GM12878 (cell line): ENCODE measurements around the gene SLC7A1. TPM values are rescaled to one million over a fixed set of nuclear protein-coding genes. Genes with fewer than 3 reads are reported as not detected.

Experiments used
- ATAC-seq: fragments of 200-7000 bp; cut with Tn5 transposase; 3 replicates; pipeline ENCODE4 v1.9.1; 2020; ENCODE audit warnings: mild to moderate bottlenecking, moderate library complexity
- BruUV-seq: library from RNA; stranded (reverse); fragments of 400-500 nt; replicated peaks from 2 replicates; lab custom pipeline; 2021; lab: Mats Ljungman, UMichigan
- CTCF ChIA-PET: fragments of 300-600 bp; sonication (Branson Sonifier 250); formaldehyde crosslinking; extraction: SDS; loops from one replicate; lab custom pipeline; 2021; ENCODE audit warnings: inconsistent platforms; lab: Yijun Ruan, JAX
- POLR2A ChIA-PET: fragments of 350-600 bp; formaldehyde crosslinking; extraction: SDS; loops from one replicate; lab custom pipeline; 2021; ENCODE audit warnings: inconsistent platforms; lab: Charles Lee
- RAD21 ChIA-PET: fragments of 300-600 bp; sonication (Branson Sonifier 250); formaldehyde crosslinking; loops from one replicate; lab custom pipeline; 2023; ENCODE audit warnings: antibody characterized with exemption; ENCODE audit not compliant: unreplicated experiment; lab: Charles Lee
- SMC1A ChIA-PET: fragments of 300-600 bp; sonication (Branson Sonifier 250); formaldehyde crosslinking; loops from one replicate; lab custom pipeline; 2023; ENCODE audit not compliant: unreplicated experiment, uncharacterized antibody; lab: Charles Lee
- DNase-seq: peaks from one replicate; pipeline ENCODE4 v3.0.0-alpha.2; 2011; ENCODE audit warnings: low read depth, low spot score
- FAIRE-seq: peaks from 3 replicates; lab custom pipeline; 2011; peaks lifted over from hg19 to GRCh38; lab: Jason Lieb, UNC
- H2AFZ ChIP-seq: 2 replicates; pipeline ENCODE4 v1.6.0; 2011; ENCODE audit warnings: low read depth, low read length, control low read depth; ENCODE audit not compliant: control insufficient read depth
- H3K27ac ChIP-seq: 2 replicates; pipeline ENCODE4 v1.5.1; 2011; ENCODE audit warnings: control low read depth; ENCODE audit not compliant: control insufficient read depth, insufficient read depth
- H3K27me3 ChIP-seq, 2 experiments: replicated peaks in 1 of 2; 2 replicates each; pipeline versions ENCODE4 v1.6.0 to v1.6.1; 2011; ENCODE audit warnings: low read length in 1 of 2; ENCODE audit not compliant: control insufficient read depth in 2 of 2, insufficient read depth in 2 of 2
- H3K36me3 ChIP-seq, 2 experiments: 2 replicates each; pipeline ENCODE4 v1.5.1; 2011; ENCODE audit warnings: low read length in 1 of 2; ENCODE audit not compliant: control insufficient read depth in 2 of 2, insufficient read depth in 2 of 2
- H3K4me1 ChIP-seq: 2 replicates; pipeline ENCODE4 v1.6.1; 2011; ENCODE audit warnings: mild to moderate bottlenecking, low read length, moderate library complexity, mixed read lengths; ENCODE audit not compliant: control insufficient read depth, insufficient read depth
- H3K4me2 ChIP-seq: 2 replicates; pipeline ENCODE4 v1.6.0; 2011; ENCODE audit warnings: control low read depth; ENCODE audit not compliant: control insufficient read depth, insufficient read depth
- H3K4me3 ChIP-seq: fragments of 200-600 bp; sonication (generic); 2 replicates; pipeline ENCODE4 v1.5.1; 2016
- H3K79me2 ChIP-seq: 2 replicates; pipeline ENCODE4 v1.6.0; 2011; ENCODE audit warnings: low read length; ENCODE audit not compliant: control insufficient read depth, insufficient read depth
- H3K9ac ChIP-seq: 2 replicates; pipeline ENCODE4 v1.8.0; 2011; ENCODE audit warnings: low read length, control low read depth, mixed read lengths; ENCODE audit not compliant: control insufficient read depth, insufficient read depth
- H3K9me3 ChIP-seq: replicated peaks from 3 replicates; pipeline ENCODE4 v1.5.1; 2011; ENCODE audit warnings: mild to moderate bottlenecking, low read length; ENCODE audit not compliant: control insufficient read depth, insufficient read depth
- H4K20me1 ChIP-seq: 2 replicates; pipeline ENCODE4 v1.6.0; 2011; ENCODE audit not compliant: control insufficient read depth, insufficient read depth
- CHD2 ChIP-seq: IDR thresholded peaks from 2 replicates; pipeline ENCODE4 v1.6.1; 2011; ENCODE audit warnings: low read depth, low read length, improper control_type of control experiment, borderline replicate concordance
- ETV6 ChIP-seq, 2 experiments: fragments of 450-650 bp in 1 of 2; IDR thresholded peaks in 1 of 2; conservative IDR thresholded peaks in 1 of 2; 2 replicates each; pipeline ENCODE4 v1.6.1; 2014; ENCODE audit warnings: antibody characterized with exemption in 1 of 2, borderline replicate concordance in 1 of 2, low read depth in 1 of 2, mild to moderate bottlenecking in 1 of 2, moderate library complexity in 1 of 2
- GABPA ChIP-seq: IDR thresholded peaks from 2 replicates; pipeline ENCODE4 v1.6.1; 2014; ENCODE audit warnings: antibody characterized with exemption, low read depth, mild to moderate bottlenecking, inconsistent platforms
- HDGF ChIP-seq: fragments of 450-650 bp; IDR thresholded peaks from 2 replicates; pipeline ENCODE4 v1.6.1; 2016; ENCODE audit warnings: antibody characterized with exemption
- HSF1 ChIP-seq: fragments of 150-350 bp; IDR thresholded peaks from 2 replicates; pipeline ENCODE4 v1.6.1; 2014; ENCODE audit warnings: mild to moderate bottlenecking, low read depth, low read length
- RELA ChIP-seq: fragments of 450-650 bp; IDR thresholded peaks from 2 replicates; pipeline ENCODE4 v1.8.0; 2014; ENCODE audit warnings: borderline replicate concordance; ENCODE audit not compliant: partially characterized antibody
- RFX5 ChIP-seq: IDR thresholded peaks from 2 replicates; pipeline ENCODE4 v1.6.1; 2011; ENCODE audit warnings: low read depth, low read length, improper control_type of control experiment
- SMARCA5 ChIP-seq: fragments of 450-650 bp; IDR thresholded peaks from 2 replicates; pipeline ENCODE4 v1.6.1; 2017; ENCODE audit warnings: mild to moderate bottlenecking
- SMC3 ChIP-seq: IDR thresholded peaks from 2 replicates; pipeline ENCODE4 v1.6.1; 2011; ENCODE audit warnings: low read length, improper control_type of control experiment, borderline replicate concordance
- SUPT20H ChIP-seq: IDR thresholded peaks from 2 replicates; pipeline ENCODE4 v1.6.1; 2011; ENCODE audit warnings: low read depth, mild to moderate bottlenecking, low read length, moderate library complexity, borderline replicate concordance; ENCODE audit not compliant: control insufficient read depth
- WGBS: methylation state at CpG from one replicate; pipeline ENCODE4 v1.1.6; 2016; ENCODE audit warnings: low lambda C conversion rate; ENCODE audit not compliant: insufficient replicate concordance, insufficient coverage; ENCODE audit errors: missing lambda C conversion rate; 5-methylcytosine and 5-hydroxymethylcytosine counted together
- in situ Hi-C: fragments of 300-500 bp; cut with MboI; formaldehyde crosslinking; loops from 9 replicates; pipeline ENCODE4 v1.14.3; 2018; ENCODE audit warnings: mixed read lengths
- intact Hi-C: fragments of 100-400 bp; cut with micrococcal nuclease; formaldehyde crosslinking; loops from one replicate; pipeline ENCODE4 v1.14.2; 2022; ENCODE audit not compliant: unreplicated experiment
- polyA plus RNA-seq, 11 experiments: library from polyadenylated mRNA; depleted of rRNA in 4 of 11; unstranded in 6 of 11; stranded (reverse) in 5 of 11; fragments of >200 nt; fragmentation: Nextera tagmentation in 4 of 11; fragmentation: Illumina TruSeq in 1 of 11; extraction: Ambion mirVana in 4 of 11; extraction: Trizol in 1 of 11; gene quantifications; 1 replicate in 1 of 11; 2 replicates in 10 of 11; pipeline versions ENCODE4 v1.2.1 to v1.2.3, GENCODE V29; 2011 to 2016; ENCODE audit warnings: inconsistent platforms in 2 of 11, missing spikeins in 2 of 11, low read depth in 1 of 11
- total RNA-seq, 4 experiments: library from RNA; depleted of rRNA in 3 of 4; stranded (reverse); fragments of >200 nt in 3 of 4; fragmentation: Illumina TruSeq in 1 of 4; extraction: Trizol in 1 of 4; gene quantifications; 2 replicates each; pipeline versions ENCODE4 v1.2.1 to v1.2.3, GENCODE V29; 2013 to 2021
- TF ChIP-seq, protein P1 (sequence below): IDR thresholded peaks from 2 replicates; pipeline ENCODE4 v1.6.1; 2011; ENCODE audit warnings: low read depth, low read length, improper control_type of control experiment, borderline replicate concordance
- TF ChIP-seq, protein P2 (sequence below): fragments of 450-650 bp; IDR thresholded peaks from 2 replicates; pipeline ENCODE4 v1.6.1; 2016; ENCODE audit warnings: mild to moderate bottlenecking

SLC7A1 gene
- total and polyA plus RNA-seq, 10 of the 15 experiments (the other 5 are each of a cell fraction or from before 2014, with no cell fraction given), result 6.4 to 91.7 (median 23.4) TPM

- FAIRE-seq (no peak), ATAC-seq (no peak), DNase-seq (no peak)
- ChIA-PET RAD21 (no interaction called here), SMC1A (no interaction called here), POLR2A (no interaction called here), CTCF (interaction anchor here (0.6 to 0.7 kb wide), 2 partner anchors 9 to 209 kb away, joined by 3 read pairs; no protein-coding TSS in a partner anchor)
- no peak overlapping the region for H3K9ac ChIP-seq
- no peaks in the 10 kb centered on the region for H3K9me3 ChIP-seq
- H4K20me1 ChIP-seq, result no peaks in the 10 kb centered on the region
- no peak overlapping the region for H3K4me3 ChIP-seq
- no peak overlapping the region for H3K4me2 ChIP-seq
- no peak overlapping the region for H2AFZ ChIP-seq
- H3K27me3 ChIP-seq, result no peaks in the 10 kb centered on the region
- TF ChIP-seq, protein P1, sequence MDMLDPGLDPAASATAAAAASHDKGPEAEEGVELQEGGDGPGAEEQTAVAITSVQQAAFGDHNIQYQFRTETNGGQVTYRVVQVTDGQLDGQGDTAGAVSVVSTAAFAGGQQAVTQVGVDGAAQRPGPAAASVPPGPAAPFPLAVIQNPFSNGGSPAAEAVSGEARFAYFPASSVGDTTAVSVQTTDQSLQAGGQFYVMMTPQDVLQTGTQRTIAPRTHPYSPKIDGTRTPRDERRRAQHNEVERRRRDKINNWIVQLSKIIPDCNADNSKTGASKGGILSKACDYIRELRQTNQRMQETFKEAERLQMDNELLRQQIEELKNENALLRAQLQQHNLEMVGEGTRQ, result no peak
- no peak for TF ChIP-seq SUPT20H
- no peak for TF ChIP-seq SMC3
- no peak for TF ChIP-seq SMARCA5
- TF ChIP-seq RFX5, result no peak
- TF ChIP-seq, protein P2, sequence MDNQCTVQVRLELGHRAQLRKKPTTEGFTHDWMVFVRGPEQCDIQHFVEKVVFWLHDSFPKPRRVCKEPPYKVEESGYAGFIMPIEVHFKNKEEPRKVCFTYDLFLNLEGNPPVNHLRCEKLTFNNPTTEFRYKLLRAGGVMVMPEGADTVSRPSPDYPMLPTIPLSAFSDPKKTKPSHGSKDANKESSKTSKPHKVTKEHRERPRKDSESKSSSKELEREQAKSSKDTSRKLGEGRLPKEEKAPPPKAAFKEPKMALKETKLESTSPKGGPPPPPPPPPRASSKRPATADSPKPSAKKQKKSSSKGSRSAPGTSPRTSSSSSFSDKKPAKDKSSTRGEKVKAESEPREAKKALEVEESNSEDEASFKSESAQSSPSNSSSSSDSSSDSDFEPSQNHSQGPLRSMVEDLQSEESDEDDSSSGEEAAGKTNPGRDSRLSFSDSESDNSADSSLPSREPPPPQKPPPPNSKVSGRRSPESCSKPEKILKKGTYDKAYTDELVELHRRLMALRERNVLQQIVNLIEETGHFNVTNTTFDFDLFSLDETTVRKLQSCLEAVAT, result no peak
- no peak for TF ChIP-seq HSF1
- no peak for TF ChIP-seq HDGF
- TF ChIP-seq RELA, result no peak
- no peak for TF ChIP-seq CHD2
- no peak for TF ChIP-seq GABPA
- no peak for TF ChIP-seq ETV6 (conservative IDR thresholded peaks at IDR 0.05 in 1 of 2, IDR thresholded peaks at IDR 0.05 in 1 of 2; ENCODE audit: borderline replicate concordance in 1 of 2, low read depth in 1 of 2)
- H3K36me3 ChIP-seq, result no peaks in the 10 kb centered on the region
- intact Hi-C loops, result no loop called here
- BruUV-seq, result no TSS peak
- H3K79me2 ChIP-seq, result no peaks in the 10 kb centered on the region
- in situ Hi-C loops, result no loop called here
- no peak overlapping the region for H3K27ac ChIP-seq
- WGBS, result 31% methylated on average over 7 of the region's 7 CpGs
- peaks cover 7% of the 10 kb centered on the region for H3K4me1 ChIP-seq
Observed at GRCh38 chr13:29499506-29500165, 95.9 kb downstream of the SLC7A1 start.
